HUDEP-2 (cell line): ENCODE data around the gene EXD2.
A peak's percentile ranks its signal among the peaks of the same experiment; 100 is the strongest.
"Not testable (repeated sequence)": the region's sequence is repeated elsewhere in the genome, so short reads cannot be mapped to it uniquely, and the experiment has no call there.

Source experiments
- DNase-seq, 76 experiments: peaks; one replicate each; lab custom pipeline; 2025; ENCODE audit not compliant: unreplicated experiment in 76 of 76; lab: John Stamatoyannopoulos, UW

EXD2 gene

DNA sequence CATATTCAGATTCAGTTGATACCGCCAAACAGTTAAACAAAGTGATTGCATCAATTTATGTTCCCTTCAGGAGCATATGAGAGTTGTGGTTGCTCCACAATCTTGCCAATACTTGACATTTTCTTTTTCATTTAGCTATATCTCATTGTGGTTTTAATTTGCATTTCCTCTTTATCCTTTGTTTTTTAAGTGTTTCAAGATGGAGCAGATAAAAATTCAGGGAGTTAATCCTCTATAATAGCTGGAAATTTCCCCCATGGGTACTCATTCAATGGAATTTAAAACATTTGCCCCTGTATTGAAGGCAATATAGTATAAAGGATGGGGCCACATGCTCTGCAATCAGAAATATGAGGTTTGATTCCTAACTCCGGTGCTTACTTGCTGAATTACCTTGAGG, 1.1 kb upstream of the EXD2 start:
- no peak for DNase-seq

DNA sequence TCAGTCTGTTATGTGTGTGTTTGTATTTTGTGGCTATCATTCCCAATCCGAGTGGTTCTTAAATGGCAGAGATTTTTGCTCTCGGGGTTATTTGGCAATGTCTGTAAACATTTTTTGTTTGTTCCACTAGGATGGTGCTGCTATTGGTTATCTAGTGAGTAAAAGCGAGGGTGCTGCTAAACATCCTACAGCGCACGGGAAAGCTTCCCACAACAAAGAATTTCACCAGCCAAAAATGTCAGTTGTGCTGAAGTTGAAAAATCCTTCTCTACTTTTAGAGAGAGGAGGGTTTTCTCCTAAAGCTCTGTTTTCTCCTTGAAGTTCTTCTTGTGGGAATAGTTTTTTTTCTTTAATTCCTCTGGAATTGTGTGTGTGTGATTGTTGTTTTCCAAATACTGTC, 2.4 kb downstream of the EXD2 start:
- DNase-seq, result no peak

DNA sequence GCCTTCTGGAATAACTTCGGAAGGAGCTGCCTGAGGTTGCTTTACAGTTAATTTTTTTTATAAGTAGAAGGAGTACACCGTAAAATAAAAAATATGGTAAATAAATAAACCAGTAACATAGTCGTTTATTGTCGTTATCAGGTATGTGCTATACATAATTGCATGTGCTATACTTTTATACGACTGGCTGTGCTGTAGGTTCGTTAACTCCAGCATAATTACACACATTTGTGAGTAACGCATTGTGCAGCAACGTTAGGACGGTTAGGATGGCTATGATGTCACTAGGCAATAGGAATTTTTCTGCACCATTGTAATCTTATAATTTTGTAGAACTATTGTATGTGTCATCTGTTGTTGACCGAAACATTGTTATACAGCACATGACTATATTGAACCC, 8.5 kb downstream of the EXD2 start:
- DNase-seq, result no peak

DNA sequence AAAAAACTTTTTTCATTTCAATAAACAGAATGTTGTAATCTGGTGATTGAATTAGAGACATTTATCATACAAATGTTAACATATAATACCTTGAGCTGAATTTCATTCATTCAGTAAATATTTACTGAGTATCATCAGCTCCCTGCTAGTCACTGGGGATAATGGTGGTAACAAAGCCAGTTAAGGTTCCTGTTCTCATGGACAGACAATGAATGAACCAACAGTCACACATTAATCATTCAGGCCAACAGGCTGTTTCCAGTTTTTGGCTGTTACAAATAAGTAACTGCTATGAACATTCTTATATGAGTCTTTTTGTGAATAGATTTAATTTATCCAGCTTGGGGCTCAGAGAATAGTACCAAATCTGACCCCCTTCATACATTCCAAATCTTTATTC, 13.5 kb downstream of the EXD2 start:
- no peak for DNase-seq

DNA sequence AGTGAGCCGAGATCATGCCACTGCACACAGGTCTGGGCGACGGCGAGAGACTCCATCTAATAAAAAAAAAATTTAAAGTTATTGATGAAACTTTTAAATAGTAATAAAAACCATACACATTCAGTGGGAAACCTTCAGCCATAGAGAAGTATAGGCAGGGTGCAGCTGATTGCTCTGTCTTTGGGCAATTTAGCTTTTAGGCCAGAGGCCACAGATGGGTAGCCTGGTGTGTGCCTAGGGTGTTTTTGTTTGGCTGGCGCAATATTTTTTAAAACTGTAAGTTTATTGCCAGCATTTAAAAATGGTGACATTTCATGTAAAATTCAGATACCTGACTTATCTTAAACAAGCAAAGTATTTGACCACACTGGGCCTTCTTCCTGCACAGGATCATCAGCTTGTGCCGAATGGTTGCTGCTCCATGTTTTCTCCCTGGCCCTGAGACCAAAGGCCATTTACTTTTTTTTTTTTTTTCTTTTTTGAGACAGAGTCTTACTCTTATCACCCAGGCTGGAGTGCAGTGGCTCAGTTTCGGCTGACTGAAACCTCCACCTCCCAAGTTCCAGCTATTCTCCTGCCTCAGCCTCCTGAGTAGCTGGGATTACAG, 16.2 kb downstream of the EXD2 start:
- DNase-seq, result no peak

DNA sequence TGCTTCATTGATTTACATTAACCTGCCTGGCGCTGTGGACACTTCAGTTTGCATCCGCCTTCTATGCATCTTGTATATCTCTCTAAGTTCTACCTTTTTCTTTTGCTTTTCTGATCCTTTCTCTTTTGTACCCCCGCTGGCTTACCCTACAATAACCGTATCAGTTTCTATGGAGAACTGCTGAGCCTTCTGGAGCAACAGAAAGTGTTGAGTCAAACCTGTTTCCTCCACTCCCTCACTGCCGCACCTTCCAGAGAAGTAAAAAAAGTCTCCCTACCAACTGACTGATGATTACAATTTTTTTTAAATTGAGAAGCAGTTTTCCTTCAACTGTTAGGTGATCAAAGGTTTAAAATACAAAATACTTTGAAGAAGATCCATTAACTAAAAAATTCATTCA, 17.4 kb downstream of the EXD2 start:
- no peak for DNase-seq

DNA sequence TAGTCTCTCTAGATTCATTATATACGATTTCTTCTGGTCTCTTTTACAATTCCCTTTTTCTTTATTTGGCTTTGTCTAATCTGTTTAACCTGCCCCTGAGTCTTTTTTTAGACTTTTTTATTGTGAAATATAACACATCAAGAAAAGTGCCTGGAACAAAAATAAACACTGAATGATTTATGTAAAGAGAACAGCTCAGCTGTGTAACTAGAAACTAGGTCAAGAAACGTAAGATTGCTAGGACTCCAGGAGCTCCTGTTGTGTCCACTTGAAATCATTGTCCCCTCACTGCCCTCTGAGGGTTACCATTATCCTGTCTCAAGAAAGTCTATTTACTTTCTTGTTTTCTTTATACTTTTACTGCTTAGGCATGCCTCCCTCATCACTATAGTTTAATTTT, 23.1 kb downstream of the EXD2 start:
- no peak for DNase-seq

DNA sequence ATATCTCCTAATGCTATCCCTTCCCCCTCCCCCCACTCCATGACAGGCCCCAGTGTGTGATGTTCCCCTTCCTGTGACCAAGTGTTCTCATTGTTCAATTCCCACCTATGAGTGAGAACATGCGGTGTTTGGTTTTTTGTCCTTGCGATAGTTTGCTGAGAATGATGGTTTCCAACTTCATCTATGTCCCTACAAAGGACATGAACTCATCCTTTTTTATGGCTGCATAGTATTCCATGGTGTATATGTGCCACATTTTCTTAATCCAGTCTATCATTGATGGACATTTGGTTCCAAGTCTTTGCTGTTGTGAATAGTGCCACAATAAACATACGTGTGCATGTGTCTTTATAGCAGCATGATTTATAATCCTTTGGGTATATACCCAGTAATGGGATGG, 26.4 kb downstream of the EXD2 start:
- not testable (repeated sequence) for DNase-seq

DNA sequence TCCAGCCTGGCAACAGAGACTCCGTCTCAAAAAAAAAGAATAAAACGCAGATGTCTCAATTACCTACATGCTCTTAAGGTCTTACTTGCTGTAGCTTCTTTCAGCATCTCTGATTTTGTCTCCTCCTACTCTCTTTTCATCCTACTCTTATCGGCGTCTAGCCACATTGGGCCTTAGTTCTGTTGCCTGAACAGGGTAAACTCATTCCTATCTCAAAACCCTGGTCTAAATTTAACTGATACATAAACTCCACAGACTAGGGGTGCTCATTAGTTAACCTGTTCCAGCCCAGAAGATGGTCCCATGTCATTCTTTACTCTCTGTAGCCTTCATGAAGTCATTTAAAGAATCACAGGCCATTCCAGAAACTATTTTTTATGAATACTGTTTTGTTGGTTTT, 33.6 kb downstream of the EXD2 start:
- DNase-seq, result no peak

DNA sequence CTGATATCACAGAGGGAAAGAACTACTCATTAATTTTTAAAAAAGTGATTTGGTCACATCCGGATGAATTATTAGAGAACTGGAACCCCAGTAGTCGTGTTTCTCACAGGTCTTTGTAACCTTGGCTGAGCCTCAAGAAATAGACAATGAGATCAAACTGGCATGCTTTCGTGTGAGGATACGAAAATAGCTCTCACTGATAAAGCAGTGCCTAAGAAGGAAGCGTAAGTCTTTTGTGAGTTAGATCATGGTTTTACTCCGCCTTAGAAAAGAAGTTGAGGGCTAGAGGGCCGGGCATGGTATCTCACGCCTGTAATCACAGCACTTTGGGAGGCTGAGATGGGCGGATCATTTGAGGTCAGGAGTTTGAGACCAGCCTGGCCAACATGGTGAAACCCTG, 34.9 kb downstream of the EXD2 start:
- DNase-seq, result no peak

DNA sequence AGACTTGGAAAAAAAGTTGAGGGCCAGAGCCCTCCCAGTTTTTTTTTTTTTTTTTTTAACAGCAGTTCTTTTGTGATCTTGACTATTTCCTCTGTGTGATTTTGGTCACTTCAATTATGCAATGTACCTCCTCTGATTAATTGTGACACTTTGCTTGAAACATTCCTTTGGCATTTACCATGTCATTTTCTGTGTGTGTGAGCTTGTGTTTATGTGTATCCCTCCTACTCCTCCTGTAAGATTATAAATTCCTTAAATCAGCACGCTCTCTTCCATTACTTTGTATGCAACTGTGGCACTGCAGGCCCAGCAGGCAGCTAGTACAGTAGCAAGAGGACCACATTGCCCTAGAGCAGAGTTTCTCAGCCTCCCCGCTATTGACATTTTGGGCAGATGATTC, 35.4 kb downstream of the EXD2 start:
- DNase-seq, result no peak

DNA sequence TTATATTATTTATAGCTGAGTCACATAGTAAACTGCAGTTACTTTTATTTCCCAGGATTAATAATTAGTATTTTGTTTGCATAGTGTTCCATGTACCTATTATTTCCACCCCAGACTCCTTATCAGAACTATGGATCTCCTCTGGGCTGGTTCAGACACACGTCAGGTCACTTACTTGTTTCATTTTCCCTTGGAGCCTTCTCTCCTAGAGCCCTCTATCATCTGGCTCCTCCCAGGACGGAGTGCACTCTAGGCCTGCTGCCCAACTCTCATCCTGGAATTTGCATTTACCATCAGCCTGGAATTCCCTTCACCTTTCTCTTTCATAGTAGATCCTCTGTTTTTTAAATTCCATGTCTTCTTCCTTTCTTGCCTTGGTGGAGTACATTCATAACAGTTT, 40.2 kb downstream of the EXD2 start:
- DNase-seq, result no peak

DNA sequence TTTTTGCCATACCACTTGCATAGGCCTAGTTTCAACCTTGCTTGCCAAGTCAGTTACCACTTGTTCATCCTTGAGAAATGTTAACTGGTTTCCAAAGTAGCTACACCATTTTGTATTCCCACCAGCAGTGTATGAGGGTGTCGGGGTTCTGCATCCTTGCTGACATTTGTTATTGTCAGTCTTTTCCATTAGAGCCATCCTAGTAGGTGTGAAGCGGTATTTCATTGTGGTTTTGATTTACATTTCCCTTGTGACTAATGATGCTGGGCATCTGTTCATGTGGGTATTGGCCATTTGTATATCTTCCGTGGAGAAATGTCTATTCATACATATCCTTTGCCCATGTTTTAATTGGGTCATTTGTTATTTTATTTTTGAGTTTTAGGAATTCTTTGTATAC, 41.1 kb downstream of the EXD2 start:
- no peak for DNase-seq

DNA sequence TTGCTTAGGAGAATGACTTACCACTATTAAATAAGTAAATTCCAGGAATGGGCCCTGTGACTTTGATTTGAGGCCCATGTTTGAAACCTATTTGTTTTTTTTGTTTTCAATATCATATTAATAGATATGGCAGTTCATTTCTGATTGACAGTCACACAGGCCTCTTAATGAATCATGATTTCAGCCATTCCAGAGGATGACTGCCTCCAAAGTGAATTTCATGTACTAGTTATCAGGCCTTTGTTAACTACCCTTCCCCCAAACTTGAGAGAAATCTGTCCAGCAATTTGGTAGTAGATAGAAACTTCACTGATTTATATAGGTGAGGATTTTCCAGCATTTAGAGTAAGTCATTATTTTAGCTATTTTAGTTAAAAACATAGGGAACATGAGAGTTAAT, 42.8 kb downstream of the EXD2 start:
- no peak for DNase-seq

DNA sequence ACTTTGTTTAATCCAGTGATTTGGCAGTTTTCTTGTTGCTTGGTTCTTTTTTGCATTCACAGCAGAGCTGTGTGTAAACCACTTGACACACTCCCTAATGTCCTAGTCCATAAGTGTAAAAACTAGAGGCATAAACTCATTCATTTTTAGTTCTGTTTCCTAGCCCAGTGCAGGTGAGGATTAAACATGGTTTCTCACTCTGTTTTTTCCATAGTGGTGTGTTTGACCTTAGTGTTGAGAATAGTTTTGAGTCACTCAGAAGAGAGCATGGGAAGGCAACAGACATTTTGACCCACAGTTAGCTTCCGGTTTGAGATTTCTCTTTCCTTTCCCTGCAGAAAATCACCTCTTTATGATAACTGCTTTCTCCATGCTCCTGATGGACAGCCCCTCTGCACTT, 44.4 kb downstream of the EXD2 start:
- no peak for DNase-seq

DNA sequence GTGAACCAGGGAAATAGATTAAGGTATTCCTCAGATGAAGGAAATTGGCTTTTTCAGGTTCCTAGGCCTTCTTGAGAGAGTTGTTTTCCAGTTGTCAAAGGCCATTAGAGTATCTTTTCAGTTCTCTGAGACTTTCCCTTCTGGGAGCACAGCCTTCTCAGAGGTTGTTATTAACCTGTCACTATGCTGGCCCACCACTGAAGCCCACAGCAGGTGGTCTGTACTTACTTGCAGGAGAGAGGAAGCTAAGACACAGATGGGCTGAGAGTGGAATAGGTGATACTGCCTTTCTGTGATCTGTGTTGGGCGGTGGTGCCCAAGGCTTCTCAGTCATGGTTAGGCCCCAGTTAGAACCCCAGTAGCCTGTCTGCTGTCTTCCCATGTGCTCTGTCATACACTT, 45.8 kb downstream of the EXD2 start:
- no peak for DNase-seq

DNA sequence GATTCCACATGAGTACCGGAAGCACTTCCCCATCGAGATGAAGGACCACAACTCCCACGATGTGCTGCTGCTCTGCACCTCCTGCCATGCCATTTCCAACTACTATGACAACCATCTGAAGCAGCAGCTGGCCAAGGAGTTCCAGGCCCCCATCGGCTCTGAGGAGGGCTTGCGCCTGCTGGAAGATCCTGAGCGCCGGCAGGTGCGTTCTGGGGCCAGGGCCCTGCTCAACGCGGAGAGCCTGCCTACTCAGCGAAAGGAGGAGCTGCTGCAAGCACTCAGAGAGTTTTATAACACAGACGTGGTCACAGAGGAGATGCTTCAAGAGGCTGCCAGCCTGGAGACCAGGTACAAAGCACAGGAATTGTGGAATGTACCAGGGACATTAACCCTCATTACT, 46.3 kb downstream of the EXD2 start:
- no peak for DNase-seq

DNA sequence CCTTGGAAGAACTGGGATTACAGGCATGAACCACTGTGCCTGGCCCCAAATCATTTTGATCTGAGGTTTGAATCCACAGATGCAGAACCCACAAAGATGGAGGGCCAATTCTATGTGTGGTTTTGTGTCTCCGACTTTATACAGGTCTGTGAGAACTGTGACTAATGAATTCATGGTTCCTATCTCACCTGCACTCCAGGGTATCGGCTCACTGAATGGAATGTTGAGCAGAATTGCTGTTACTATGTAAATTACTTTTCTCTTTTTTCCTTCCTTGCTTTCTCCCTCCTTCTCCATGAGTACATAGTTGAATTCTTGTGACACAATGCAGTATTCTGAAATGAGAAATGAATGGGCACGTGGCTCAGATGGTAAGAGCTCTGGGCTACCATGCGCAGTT, 47.6 kb downstream of the EXD2 start:
- DNase-seq, result no peak

DNA sequence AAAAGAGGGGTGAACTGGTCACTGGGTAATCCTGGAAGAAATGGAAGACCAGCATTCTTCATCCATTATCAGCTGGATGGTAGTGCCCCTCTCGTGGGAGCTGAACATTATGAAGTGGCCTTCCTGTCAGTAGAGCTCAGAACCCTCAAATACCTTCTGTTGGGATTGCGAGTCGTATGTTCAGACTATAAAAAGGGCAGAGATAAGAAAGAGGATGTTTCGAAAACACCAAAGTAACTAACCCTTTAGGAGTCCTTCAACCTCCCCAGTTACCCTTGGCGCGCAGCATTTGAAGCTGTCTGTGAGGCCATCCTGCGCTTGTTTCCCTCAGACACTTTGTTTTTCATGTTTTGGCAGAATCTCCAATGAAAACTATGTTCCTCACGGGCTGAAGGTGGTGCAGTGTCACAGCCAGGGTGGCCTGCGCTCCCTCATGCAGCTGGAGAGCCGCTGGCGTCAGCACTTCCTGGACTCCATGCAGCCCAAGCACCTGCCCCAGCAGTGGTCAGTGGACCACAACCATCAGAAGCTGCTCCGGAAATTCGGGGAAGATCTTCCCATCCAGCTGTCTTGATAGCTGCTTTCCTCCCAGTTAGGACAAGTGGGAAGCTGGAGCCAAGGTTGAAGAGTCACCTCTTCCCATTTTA, 49.4 kb downstream of the EXD2 start:
- no peak for DNase-seq

DNA sequence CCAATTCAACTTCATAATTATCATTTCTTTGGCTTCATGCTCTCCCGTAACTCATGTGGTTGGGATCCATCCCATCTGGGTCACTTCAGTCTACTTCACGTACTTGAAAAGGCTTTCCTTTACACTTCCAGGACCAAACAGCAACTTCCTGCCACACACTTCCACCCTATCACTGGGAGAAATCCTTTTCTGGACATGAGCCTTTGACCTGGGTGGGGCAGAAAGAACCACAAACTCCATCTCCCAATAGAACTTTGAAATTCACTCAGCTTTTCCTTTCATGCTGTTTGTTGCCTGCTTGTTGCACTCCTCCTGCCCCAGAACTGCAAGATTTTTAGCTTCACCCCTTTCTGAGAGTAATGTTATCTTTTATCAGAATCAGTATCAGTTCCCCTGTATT, 50.3 kb downstream of the EXD2 start:
- no peak for DNase-seq

DNA sequence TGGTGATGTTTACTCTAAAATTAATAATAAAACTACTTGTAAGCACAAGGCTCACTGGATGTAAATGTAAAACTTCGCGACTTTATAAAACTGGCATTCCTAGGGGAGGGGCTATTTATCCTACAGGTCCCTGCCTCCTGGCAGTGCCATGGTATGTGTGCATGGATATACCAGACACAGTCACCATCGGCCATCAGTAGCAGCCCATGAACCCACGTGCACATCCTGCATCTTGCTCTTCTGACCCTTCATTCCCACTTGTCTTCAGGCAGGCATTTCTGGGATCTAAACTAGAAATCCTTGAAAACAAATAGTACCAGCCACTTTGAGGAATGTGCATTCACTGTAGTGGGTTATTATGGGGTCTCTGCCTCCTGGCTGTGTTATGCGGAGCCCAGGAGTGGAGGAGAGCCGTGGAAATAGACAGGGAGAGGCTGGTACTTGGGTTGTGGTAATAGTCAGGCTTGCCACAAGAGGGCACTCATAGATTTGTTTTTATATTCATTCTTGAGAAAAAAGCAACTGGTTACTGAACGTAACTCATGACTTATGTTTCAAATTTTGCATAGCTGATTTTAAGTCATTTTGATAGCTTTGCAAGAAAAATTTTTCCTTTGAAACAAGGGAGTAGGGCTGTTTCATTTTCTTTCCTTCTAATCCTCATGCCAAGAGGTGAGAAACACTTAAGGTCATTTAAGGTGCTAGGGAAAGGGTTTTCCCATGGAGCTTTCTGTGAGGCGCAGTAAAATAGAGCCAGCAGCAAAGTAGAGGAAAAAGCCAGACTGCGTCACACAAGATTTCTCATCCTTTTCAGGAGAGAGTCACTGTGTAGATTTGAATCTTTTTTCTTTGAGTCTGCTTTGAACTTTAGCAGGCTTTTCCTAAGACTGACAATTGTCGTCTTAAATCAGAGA, 51.3 kb downstream of the EXD2 start:
- peak in 40 of 76 experiments; percentile 0 to 58 (median 24) for DNase-seq

DNA sequence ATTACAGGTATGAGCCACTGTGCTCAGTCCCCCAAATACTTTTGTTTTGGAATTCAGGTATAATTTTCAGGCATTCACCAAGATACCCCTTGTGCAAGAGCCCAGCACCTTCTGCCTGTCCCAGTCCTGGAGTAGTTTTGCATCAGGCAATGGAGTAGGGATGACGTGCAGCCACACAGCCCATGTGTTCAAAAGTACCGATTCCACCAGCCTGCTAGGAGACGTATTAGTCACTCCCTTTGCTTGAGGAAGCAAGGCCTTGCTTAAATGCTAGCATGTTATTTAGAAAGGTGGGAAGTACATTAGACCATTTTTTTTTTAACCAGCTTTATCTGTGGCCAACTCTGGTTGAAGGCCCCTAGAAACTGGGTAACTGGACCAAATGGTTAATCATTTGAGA, 53.6 kb downstream of the EXD2 start:
- no peak for DNase-seq
